COLO829 (cell line): ENCODE data around the gene PUM2.
"Not testable (repeated sequence)": the region's sequence is repeated elsewhere in the genome, so short reads cannot be mapped to it uniquely, and the experiment has no call there.

ENCODE experiments used
- DNase-seq: peaks from one replicate; pipeline ENCODE4 v3.0.0; 2012; ENCODE audit warnings: low spot score

Gene PUM2, protein sequence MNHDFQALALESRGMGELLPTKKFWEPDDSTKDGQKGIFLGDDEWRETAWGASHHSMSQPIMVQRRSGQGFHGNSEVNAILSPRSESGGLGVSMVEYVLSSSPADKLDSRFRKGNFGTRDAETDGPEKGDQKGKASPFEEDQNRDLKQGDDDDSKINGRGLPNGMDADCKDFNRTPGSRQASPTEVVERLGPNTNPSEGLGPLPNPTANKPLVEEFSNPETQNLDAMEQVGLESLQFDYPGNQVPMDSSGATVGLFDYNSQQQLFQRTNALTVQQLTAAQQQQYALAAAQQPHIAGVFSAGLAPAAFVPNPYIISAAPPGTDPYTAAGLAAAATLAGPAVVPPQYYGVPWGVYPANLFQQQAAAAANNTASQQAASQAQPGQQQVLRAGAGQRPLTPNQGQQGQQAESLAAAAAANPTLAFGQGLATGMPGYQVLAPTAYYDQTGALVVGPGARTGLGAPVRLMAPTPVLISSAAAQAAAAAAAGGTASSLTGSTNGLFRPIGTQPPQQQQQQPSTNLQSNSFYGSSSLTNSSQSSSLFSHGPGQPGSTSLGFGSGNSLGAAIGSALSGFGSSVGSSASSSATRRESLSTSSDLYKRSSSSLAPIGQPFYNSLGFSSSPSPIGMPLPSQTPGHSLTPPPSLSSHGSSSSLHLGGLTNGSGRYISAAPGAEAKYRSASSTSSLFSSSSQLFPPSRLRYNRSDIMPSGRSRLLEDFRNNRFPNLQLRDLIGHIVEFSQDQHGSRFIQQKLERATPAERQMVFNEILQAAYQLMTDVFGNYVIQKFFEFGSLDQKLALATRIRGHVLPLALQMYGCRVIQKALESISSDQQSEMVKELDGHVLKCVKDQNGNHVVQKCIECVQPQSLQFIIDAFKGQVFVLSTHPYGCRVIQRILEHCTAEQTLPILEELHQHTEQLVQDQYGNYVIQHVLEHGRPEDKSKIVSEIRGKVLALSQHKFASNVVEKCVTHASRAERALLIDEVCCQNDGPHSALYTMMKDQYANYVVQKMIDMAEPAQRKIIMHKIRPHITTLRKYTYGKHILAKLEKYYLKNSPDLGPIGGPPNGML

GRCh38 chr2:20350753-20351554 is at the start of gene PUM2:
TSS of gene PUM2 (minus strand) at chr2:20350844. CDS start at chr2:20327360, 23,484 bp downstream.
- peak; percentile 93 for DNase-seq

DNA sequence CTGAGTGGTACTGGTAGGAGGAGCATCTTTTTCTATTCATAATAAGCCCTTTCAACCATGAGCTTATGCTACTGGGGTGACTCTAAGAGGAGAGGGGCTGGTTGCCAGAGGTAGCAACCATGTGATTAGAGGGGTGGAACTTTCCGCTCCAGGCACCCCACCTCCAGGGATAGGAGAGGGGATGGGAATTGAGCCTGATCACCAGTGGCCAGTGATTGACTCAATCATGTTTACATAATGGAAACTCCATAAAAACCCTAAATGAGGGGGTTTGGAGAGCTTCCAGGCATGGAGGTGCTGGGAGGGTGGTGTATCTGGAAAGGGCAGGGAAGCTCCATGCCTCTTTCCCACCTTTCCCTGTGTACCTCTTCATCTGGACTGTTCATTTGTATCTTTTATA is 49.7 kb upstream of the PUM2 start:
- no peak for DNase-seq

GRCh38 chr2:20398956-20399567 is 48.4 kb upstream of the PUM2 start:
- no peak for DNase-seq

DNA sequence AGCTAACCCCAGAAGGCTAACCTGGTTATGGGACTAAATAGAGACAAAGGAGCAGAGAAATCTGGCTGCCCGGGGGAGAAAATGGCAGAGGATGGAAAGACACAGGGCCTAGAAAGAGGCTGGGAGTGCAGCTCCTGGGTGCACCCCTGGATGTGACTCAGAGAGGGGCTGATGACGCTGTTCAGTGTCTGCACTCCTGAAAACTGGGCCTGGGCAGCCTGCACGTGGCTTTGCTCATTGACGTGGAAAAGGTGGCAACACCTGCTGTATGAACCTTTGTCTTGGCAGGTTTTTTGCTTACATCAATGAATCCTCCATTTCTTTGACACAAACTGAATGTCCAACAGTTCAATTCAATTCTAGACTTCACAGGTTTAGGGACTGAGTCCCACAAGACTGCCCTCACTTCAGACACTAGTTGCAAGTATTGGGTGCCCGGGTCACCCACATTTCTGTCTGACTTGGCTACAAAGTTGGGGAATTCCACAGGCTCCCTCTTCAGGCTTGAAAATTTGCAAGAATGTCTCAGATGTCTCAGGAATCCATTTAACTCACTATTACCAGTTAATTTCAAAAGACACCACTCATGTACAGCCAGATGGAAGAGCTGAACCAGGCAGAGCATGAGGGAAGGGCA is 47.3 kb upstream of the PUM2 start:
- no peak for DNase-seq

GRCh38 chr2:20396356-20397000 is 45.8 kb upstream of the PUM2 start:
- no peak for DNase-seq

DNA sequence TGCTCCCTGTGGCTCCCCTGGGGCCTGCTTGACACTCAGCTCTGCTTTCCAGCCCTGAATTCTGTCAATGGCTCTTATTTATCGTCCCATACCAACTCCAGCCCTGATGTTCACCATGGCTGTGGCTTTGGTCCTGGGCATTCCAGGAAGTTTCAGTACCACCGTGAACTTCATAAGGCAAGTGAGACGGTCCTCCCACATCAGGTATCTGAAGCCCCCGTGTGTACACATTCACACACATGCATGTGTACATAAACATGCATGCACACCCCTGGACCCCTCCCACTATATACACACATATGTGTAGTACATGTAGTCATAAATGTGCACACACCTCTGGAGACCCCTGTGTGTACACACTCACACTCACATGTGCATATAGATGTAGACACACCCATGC is 43.3 kb upstream of the PUM2 start:
- DNase-seq: no peak

DNA sequence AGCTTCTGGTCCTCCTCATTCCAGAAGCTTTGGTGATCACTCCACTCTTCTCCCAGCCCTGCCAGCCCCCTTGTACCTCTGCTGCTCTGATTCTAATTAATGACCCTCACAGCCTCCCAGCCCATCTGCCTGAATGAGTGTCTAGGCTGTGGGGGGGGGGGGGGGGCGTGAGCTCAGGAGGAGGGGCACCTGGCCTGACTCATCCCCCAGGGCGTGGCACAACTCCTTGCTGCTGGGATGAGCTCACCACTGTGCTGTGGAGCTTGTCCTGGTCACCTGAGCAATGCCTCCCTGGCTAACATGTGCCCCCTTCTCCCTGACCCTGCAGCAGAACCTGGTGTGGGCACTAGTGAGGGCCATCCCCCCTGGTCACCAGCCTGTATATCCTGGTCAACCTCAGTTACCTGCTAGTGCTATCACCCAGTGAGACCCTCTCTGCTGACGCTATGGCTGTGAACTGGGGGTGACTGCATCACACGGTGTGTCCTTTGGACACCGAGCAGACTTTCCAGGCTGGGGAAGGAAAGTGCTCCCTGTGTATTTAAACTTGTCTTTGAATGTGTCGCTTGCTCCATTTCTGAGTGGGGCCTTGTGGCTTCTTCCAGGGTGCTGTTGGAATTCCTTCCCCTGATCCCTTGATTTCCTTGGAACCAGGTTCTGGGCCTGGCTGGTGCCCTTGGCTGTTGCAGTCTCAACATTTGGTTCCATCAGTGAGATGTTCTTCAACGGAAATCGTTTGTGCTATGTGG is 41.5 kb upstream of the PUM2 start:
- DNase-seq: no peak

GRCh38 chr2:20390524-20391123 is 40.0 kb upstream of the PUM2 start:
- no peak for DNase-seq

DNA sequence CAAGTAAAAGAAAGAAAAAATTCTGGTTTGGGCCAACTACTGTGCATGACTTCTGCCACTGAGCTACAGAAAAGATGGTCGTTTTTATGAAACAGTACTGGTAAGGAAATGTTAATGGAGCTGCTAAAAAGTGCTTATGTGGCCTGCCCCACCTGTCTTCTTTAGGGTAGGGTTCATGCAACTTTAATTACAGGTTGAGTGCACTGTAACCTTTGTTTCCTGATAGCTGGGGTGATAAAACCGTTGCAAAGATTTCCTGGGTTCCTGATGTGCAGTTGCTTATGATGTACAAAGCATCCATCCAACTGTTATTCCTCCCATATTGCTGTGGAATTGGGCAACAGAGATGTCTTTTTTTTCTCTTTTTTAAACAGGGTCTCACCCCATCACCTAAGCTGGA is 34.3 kb upstream of the PUM2 start:
- no peak for DNase-seq

- no peak for DNase-seq
These were observed 32.5 kb upstream of the PUM2 start for GRCh38 chr2:20382965-20383810.

DNA sequence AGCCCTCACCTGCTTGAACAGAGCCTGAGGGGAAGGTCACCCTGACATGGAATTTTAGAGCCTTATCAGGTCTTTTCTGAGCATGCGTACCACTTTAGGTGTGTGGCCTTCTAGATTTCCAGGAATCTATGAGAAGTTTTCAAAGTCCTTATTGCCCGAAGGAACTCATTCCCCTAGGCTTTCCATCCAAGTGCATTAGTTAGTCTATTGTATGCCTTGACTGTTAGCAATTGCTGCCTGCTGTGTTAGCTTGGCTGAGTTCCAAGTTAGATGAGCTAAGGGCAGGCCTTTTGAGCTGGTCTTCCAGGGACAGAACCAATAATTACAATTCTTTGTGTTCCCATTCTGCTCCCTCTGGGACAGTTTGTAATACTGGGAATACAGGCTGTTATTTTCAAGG is 30.8 kb upstream of the PUM2 start:
- DNase-seq: peak; percentile 18

DNA sequence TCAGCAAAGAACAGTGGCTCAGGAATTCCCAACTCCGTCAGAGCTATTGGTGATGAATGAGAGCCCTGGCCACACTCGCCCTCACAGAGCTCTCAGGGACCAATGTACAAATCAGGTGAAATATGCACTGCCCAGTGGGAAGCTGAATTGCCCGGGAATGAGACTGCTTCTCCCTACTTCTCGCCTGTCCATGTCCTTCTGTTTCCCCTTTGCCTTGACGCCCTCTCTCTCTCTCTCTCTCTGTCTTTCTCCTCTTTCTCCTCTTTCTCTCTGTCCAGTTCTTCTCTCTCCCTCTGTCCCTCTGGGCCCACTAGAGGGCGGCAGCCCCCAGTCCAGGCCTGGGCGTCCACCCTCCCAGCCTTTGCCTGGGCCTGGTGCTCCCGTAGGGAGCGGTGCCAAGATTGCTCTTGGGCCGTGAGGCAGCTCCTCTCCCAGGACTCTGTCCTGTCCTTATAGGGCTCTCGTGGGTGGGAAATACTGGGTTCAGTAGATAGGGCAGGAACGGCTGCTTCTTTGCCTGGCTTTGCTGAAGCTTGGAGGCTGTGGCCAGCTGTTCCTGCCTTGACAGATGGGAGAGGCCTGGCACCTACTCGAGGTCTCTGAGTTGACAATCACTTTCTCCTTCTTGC is 28.4 kb upstream of the PUM2 start:
- DNase-seq: peak; percentile 38

DNA sequence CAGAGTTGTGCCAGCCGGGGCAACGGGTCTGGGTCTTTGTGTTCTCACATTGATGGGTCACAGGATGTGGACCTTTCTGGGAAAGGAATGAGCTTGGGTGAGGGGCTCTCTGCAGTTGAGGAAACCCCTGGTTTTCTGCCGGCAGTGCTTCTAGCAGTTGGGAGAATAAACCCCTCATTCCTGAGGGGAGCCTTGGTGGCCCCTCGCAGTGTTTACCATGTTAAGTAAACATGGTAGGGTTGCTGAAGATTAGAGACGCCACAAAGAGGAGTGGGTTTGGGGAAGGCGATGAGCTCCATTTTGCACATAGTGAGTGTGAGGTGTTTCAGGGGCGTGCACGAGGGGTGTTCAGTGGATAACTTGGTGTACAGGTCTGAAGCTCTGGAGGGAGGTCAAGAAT is 27.7 kb upstream of the PUM2 start:
- no peak for DNase-seq

DNA sequence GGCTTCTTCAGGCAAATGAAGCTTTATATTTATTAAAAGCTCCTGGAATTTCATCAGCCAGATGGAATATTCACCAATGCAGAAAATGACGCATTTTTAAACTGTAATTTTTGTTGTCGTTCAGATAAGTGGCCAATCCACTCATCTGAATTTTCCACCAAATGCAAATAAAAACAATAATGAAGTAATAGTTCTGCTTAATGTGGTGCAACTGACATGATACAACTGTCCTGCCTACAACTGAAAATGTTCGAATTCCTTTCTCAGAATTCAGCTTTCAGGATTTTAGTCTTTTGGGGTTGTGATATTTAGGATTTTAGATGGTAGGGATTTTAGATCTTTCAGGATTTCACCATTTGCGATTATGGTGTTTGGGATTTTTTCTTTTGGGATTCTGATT is 27.1 kb upstream of the PUM2 start:
- no peak for DNase-seq

- not testable (repeated sequence) for DNase-seq
These were observed 24.3 kb upstream of the PUM2 start for GRCh38 chr2:20374982-20375381.

- no peak for DNase-seq
These were observed 22.4 kb upstream of the PUM2 start for GRCh38 chr2:20372896-20373640.
